ENCODE results near the gene FAF1. TPM values are rescaled to one million over a fixed set of nuclear protein-coding genes. Genes with fewer than 3 reads are reported as not detected.

FAF1 gene
- total and polyA plus RNA-seq, 2 of the 8 experiments (the other 6 are each of a cell fraction or from before 2014, with no cell fraction given), result 10.8 to 65.9 TPM

GRCh38 chr1:50836117-50836516 lies 124.0 kb downstream of the FAF1 start (continued):
- TF ChIP-seq CHD7 (IDR thresholded peaks at IDR 0.05; ENCODE audit: insufficient replicate concordance, low read length) (no peak), CTCF (IDR thresholded peaks at IDR 0.05; ENCODE audit: control extremely low read depth in 1 of 3, insufficient read depth in 1 of 3, low read depth in 1 of 3, low read length in 3 of 3) (no peak), SAP30 (IDR thresholded peaks at IDR 0.05; ENCODE audit: insufficient read depth, insufficient replicate concordance, low read length) (no peak), NRF1 (IDR thresholded peaks at IDR 0.05; ENCODE audit: low read depth, low read length) (no peak), GTF2F1 (IDR thresholded peaks at IDR 0.05; ENCODE audit: borderline replicate concordance, low read depth, low read length) (no peak)

All from H1 (cell line).